Neural cell (in vitro differentiated cells): ENCODE measurements around the gene MFSD1. TPM values are rescaled to one million over a fixed set of nuclear protein-coding genes. Genes with fewer than 3 reads are reported as not detected.

Experiments used
- H2AFZ ChIP-seq: fragments of 200-600, 300-800 bp; sonication (generic), shearing (Covaris generic); 2 replicates; pipeline ENCODE4 v1.6.0; 2014; ENCODE audit warnings: low read depth, mild to moderate bottlenecking, antibody characterized with exemption, low read length, moderate library complexity
- H3F3A ChIP-seq: fragments of 200-600 bp; shearing (Covaris generic); 2 replicates; pipeline ENCODE4 v1.6.1; 2016; ENCODE audit warnings: mild to moderate bottlenecking, moderate library complexity, mixed read lengths, antibody characterized with exemption, low read length; ENCODE audit not compliant: insufficient read depth, poor library complexity, severe bottlenecking
- H3K27ac ChIP-seq: fragments of 200-600, 300-800 bp; sonication (generic), shearing (Covaris generic); 2 replicates; pipeline ENCODE4 v1.5.1; 2014; ENCODE audit warnings: mild to moderate bottlenecking, low read length, moderate library complexity
- H3K27me3 ChIP-seq: fragments of 300-800, 200-600 bp; sonication (generic), shearing (Covaris generic); 2 replicates; pipeline ENCODE4 v1.6.0; 2014; ENCODE audit warnings: mild to moderate bottlenecking, low read depth, low read length, moderate library complexity; ENCODE audit not compliant: insufficient read depth
- H3K36me3 ChIP-seq: fragments of 300-800, 200-600 bp; sonication (generic), shearing (Covaris generic); 2 replicates; pipeline ENCODE4 v1.5.1; 2014; ENCODE audit warnings: mild to moderate bottlenecking, antibody characterized with exemption, low read length, moderate library complexity; ENCODE audit not compliant: insufficient read depth
- H3K4me2 ChIP-seq: fragments of 300-800, 200-600 bp; sonication (generic), shearing (Covaris generic); 2 replicates; pipeline ENCODE4 v1.6.0; 2014; ENCODE audit warnings: mild to moderate bottlenecking, low read length
- H3K4me3 ChIP-seq: fragments of 300-800, 200-600 bp; sonication (generic), shearing (Covaris generic); 2 replicates; pipeline ENCODE4 v1.5.1; 2014; ENCODE audit warnings: mild to moderate bottlenecking, low read length, moderate library complexity
- H3K79me2 ChIP-seq: fragments of 200-600 bp; shearing (Covaris generic); replicated peaks from 2 replicates; pipeline ENCODE4 v1.6.0; 2014; ENCODE audit warnings: mild to moderate bottlenecking, low read length, moderate library complexity; ENCODE audit not compliant: insufficient read depth
- H3K9ac ChIP-seq: fragments of 300-800, 200-600 bp; sonication (generic), shearing (Covaris generic); 2 replicates; pipeline ENCODE4 v1.6.1; 2016; ENCODE audit warnings: mild to moderate bottlenecking, low read length, mixed read lengths
- H3K9me2 ChIP-seq: fragments of 200-600 bp; shearing (Covaris generic); 2 replicates; pipeline ENCODE4 v1.6.1; 2016; ENCODE audit warnings: mild to moderate bottlenecking, low read length, mixed read lengths; ENCODE audit not compliant: insufficient read depth
- H3K9me3 ChIP-seq: fragments of 200-600, 300-800 bp; sonication (generic), shearing (Covaris generic); 2 replicates; pipeline ENCODE4 v1.6.1; 2016; ENCODE audit warnings: mild to moderate bottlenecking, mixed run types, low read length, moderate library complexity, mixed read lengths
- H4K20me1 ChIP-seq: fragments of 200-600 bp; shearing (Covaris generic); 2 replicates; pipeline ENCODE4 v1.6.1; 2016; ENCODE audit warnings: mild to moderate bottlenecking, mixed run types; ENCODE audit not compliant: insufficient read depth
- CTCF ChIP-seq: fragments of 450-650 bp; IDR thresholded peaks from 2 replicates; pipeline ENCODE4 v1.5.1; 2014; ENCODE audit warnings: antibody characterized with exemption, mild to moderate bottlenecking, moderate library complexity; ENCODE audit not compliant: poor library complexity, severe bottlenecking
- EP300 ChIP-seq: fragments of 450-650 bp; conservative IDR thresholded peaks from 2 replicates; pipeline ENCODE4 v1.6.1; 2014; ENCODE audit warnings: antibody characterized with exemption, mild to moderate bottlenecking, moderate library complexity; ENCODE audit not compliant: poor library complexity, severe bottlenecking
- EZH2 ChIP-seq: fragments of 200-600, 300-800 bp; shearing (Covaris generic), sonication (generic); IDR thresholded peaks from 2 replicates; pipeline ENCODE4 v1.6.1; 2014; ENCODE audit warnings: antibody characterized with exemption, low read length, borderline replicate concordance, mild to moderate bottlenecking; ENCODE audit not compliant: insufficient read depth, poor library complexity, severe bottlenecking
- MXI1 ChIP-seq: fragments of 450-650 bp; conservative IDR thresholded peaks from 2 replicates; pipeline ENCODE4 v1.6.1; 2014; ENCODE audit warnings: antibody characterized with exemption, mild to moderate bottlenecking; ENCODE audit not compliant: poor library complexity, severe bottlenecking
- POLR2AphosphoS5 ChIP-seq: IDR thresholded peaks from 2 replicates; pipeline ENCODE4 v1.6.1; 2012
- RAD21 ChIP-seq: fragments of 450-650 bp; conservative IDR thresholded peaks from 2 replicates; pipeline ENCODE4 v1.6.1; 2014; ENCODE audit warnings: antibody characterized with exemption, mild to moderate bottlenecking, moderate library complexity
- REST ChIP-seq: IDR thresholded peaks from 2 replicates; pipeline ENCODE4 v1.6.1; 2012; ENCODE audit warnings: borderline replicate concordance
- SMC3 ChIP-seq: fragments of 450-650 bp; conservative IDR thresholded peaks from 2 replicates; pipeline ENCODE4 v1.6.1; 2014; ENCODE audit warnings: antibody characterized with exemption, mild to moderate bottlenecking, moderate library complexity; ENCODE audit not compliant: poor library complexity
- TAF1 ChIP-seq: IDR thresholded peaks from 2 replicates; pipeline ENCODE4 v1.6.1; 2012; ENCODE audit warnings: low read depth
- polyA plus RNA-seq: library from polyadenylated mRNA; depleted of rRNA; stranded (reverse); fragments of >200 nt; gene quantifications from 2 replicates; pipeline ENCODE4 v1.2.3, GENCODE V29; 2014

The MFSD1 gene
- polyA plus RNA-seq, 1 donor from 2014 or later = 107 TPM

GRCh38 chr3:158769549-158769948, 32.3 kb upstream of the MFSD1 start:
- no peak overlapping the region for H3K4me2 ChIP-seq
- H3K27ac ChIP-seq = no peak overlapping the region

GRCh38 chr3:158769952-158770740, 31.7 kb upstream of the MFSD1 start:
- Histone ChIP-seq H3K9me2 (no peaks in the 10 kb centered on the region), H2AFZ (no peak overlapping the region), H3K79me2 (no peaks in the 10 kb centered on the region), H3K27me3 (no peaks in the 10 kb centered on the region), H3K4me3 (no peak overlapping the region), H3K9me3 (no peaks in the 10 kb centered on the region), H3K36me3 (no peaks in the 10 kb centered on the region), H4K20me1 (no peaks in the 10 kb centered on the region), H3K27ac (no peak overlapping the region), H3K4me2 (no peak overlapping the region), H3F3A (no peaks in the 10 kb centered on the region), H3K9ac (no peak overlapping the region)
- TF ChIP-seq EP300 (no peak), CTCF (no peak), TAF1 (no peak), MXI1 (no peak), RAD21 (no peak), POLR2AphosphoS5 (no peak), SMC3 (no peak)

More at GRCh38 chr3:158769549-158769948, 32.3 kb upstream of the MFSD1 start:
- no peak overlapping the region for H2AFZ ChIP-seq
- no peaks in the 10 kb centered on the region for H3K27me3 ChIP-seq
- TF ChIP-seq POLR2AphosphoS5 (no peak), EP300 (no peak), MXI1 (no peak), SMC3 (no peak), CTCF (no peak), TAF1 (no peak), RAD21 (no peak), REST (no peak), EZH2 (no peak)
- H3K9ac ChIP-seq = no peak overlapping the region
- H3K9me3 ChIP-seq = no peaks in the 10 kb centered on the region
- H3K79me2 ChIP-seq = no peaks in the 10 kb centered on the region
- no peaks in the 10 kb centered on the region for H4K20me1 ChIP-seq
- no peak overlapping the region for H3K4me3 ChIP-seq
- H3F3A ChIP-seq = no peaks in the 10 kb centered on the region
- no peaks in the 10 kb centered on the region for H3K36me3 ChIP-seq
- no peaks in the 10 kb centered on the region for H3K9me2 ChIP-seq
